GM19023 (cell line): ENCODE measurements around the gene PDE8A.

Experiments used
- ATAC-seq: cut with Tn5 transposase; IDR thresholded peaks from one replicate; pipeline ENCODE4 v1.9.1; 2021; ENCODE audit warnings: mild to moderate bottlenecking, moderate library complexity; ENCODE audit not compliant: unreplicated experiment

The PDE8A gene, protein sequence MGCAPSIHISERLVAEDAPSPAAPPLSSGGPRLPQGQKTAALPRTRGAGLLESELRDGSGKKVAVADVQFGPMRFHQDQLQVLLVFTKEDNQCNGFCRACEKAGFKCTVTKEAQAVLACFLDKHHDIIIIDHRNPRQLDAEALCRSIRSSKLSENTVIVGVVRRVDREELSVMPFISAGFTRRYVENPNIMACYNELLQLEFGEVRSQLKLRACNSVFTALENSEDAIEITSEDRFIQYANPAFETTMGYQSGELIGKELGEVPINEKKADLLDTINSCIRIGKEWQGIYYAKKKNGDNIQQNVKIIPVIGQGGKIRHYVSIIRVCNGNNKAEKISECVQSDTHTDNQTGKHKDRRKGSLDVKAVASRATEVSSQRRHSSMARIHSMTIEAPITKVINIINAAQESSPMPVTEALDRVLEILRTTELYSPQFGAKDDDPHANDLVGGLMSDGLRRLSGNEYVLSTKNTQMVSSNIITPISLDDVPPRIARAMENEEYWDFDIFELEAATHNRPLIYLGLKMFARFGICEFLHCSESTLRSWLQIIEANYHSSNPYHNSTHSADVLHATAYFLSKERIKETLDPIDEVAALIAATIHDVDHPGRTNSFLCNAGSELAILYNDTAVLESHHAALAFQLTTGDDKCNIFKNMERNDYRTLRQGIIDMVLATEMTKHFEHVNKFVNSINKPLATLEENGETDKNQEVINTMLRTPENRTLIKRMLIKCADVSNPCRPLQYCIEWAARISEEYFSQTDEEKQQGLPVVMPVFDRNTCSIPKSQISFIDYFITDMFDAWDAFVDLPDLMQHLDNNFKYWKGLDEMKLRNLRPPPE

DNA sequence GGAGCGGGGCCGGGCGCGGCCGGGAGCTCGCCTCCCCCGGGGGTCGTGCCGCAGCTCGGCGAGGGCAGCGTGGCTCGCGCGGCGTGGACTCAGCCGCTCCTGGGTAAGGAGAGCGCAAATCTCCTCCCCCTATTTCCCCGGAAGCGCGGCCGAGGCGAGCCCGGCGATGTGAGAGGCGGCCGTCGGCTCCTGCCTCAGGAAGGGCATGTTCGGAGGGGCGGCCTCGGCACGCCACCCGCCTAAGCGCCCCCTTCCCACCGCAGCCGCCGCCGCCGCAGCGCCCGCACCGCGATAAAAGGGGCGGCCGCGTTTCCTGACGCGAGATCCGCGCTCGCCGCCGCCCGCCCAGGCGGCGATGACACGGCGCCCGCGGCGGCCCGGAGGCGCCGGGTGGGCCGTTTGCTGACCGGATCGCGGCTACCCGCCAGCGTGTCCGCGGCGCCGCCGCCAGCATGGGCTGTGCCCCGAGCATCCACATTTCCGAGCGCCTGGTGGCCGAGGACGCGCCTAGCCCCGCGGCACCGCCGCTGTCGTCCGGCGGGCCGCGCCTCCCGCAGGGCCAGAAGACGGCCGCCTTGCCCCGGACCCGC, at the start of gene PDE8A:
Gene PDE8A, plus strand, starts transcription at position 146 of the 590 bp plus-strand sequence. Its CDS starts 307 bp downstream, at position 453.
- peak; percentile 22 for ATAC-seq

DNA sequence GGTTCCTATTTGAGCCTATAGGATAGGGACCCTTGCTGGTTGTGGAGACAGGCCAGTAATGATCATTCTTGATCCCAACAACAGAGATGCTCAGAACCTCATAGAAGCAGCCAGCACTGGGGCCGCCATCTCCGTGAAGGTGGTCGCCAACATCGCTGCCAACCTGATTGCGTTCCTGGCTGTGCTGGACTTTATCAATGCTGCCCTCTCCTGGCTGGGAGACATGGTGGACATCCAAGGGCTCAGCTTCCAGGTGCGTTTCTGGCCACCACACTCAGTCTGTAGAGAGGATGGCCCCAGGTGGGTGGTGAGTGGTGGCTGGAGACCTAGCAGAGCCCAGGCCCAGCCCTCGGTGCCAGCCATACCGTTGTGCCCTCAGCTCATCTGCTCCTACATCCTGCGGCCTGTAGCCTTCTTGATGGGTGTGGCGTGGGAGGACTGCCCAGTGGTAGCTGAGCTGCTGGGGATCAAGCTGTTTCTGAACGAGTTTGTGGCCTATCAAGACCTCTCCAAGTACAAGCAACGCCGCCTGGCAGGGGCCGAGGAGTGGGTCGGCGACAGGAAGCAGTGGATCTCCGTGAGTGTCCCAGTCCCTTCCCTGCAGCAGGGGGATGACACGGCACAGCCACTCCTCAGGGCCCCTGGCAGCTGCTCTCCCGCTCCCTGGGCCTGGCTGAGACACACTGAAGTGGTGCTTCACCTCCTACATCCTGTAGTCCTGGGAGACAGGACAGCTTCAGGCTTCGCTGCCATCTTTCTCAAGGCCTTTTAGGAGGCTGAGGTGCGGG, 46.5 kb upstream of the PDE8A start:
- ATAC-seq: no peak

DNA sequence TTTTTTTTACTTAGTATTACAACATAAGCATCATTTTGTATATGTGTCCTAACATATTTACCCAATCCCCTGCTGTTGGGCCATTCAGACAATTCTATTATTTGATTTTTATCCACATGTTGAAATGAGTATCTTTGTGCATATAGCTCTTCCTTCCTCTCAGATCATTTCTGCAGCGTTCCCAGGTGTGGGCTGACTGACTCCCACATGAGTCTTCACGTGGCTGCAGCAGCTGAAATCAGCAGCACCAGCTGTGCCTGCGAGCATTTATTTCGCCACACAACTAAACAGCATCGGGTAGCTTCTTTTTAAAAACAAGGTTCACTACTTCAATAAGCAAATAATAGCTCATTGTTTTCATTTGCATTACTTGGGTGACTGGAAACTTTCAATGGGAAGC, 44.5 kb upstream of the PDE8A start:
- ATAC-seq: no peak

DNA sequence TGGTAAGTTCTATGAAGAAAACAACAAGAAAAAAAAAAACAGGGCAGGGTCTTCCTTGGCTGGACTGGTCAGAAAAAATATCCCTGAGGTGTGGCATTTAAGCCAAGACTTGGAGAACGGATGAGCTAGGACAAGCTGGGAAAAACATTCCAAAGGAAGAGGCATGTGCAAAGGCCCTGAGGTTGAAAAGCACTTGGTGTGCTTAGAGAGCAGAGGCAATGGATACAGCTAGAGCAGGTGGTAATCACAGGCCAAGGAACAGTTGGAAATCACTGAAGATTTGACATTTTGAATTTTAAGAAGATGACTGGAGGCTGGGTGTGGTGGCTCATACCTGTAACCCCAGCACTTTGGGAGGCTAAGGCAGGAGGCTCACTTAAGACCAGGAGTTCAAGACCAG, 42.9 kb upstream of the PDE8A start:
- no peak for ATAC-seq

DNA sequence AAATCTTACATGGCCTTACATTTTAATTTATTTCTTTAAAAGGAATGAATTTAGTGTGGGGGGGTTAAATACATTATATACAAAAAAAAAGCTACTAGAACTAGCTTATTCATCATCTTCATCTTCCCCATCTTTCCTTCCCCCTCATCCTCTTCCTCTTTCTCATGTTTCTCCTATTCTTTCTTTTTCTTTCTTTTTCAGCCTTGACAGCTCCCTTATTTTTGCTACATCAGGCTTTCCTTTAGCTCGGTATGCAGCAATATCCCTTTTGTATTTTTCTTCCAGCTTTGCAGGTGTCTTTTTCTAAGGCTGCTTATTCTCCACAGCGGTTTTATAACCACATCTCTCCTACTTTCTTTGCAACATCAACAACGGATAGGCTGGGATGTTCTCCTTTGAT, 41.3 kb upstream of the PDE8A start:
- ATAC-seq: no peak

DNA sequence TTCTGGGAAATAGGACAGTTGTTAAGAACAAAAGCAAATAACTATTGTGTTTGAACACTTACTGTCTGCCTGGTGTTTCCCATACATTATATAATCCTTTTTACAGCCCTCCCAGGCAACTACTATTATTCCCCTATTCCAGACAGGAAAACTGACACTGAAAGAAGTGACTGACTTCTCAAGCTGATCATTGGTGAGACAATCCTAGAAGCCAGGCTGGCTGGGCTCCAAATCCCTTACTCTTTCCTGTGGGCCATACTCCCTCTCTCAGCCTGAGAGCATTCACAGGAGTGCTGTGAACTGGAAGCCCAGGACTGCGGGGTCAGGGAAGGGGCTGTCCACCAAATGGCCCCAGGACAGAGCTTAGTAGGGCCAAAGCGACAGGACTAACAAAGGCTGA, 39.2 kb upstream of the PDE8A start:
- ATAC-seq: no peak

DNA sequence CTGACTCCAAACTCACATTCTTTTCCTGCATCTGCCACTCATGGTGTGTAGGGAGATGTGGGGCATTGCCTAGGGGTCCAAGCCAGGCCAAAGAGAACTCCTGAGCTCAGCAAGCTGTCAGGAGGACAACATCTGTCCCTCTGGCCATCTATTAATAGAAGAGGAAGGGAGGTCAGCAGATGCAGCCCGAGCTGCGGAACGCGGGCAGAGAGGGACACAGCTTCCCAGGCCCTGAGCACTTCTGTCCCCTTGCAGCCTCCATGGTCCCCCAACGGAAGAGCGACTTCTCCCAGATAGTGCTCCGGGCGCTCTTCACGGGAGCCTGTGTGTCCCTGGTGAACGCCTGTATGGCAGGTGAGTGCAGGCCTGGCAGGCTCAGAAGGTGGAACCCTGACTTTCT, 37.3 kb upstream of the PDE8A start:
- ATAC-seq: no peak

DNA sequence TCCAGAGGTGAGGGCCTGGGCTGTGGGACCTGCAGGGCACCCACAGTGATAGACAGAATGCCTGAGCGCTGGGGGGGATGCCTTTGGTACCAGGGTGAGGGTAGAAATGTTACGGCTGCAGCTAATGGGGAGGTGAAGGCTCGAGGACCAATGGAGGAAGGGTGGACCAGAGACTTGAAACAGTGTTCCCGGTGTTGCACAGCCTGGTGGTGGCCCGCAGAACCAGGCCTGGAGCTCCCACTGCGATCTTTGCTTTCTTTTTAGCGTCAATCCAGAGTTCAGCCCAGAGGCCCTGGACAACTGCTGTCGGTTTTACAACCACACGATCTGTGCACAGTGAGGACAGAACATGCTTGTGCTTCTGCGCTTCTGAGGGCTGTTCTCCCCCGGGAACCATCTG, 36.8 kb upstream of the PDE8A start:
- ATAC-seq: no peak

DNA sequence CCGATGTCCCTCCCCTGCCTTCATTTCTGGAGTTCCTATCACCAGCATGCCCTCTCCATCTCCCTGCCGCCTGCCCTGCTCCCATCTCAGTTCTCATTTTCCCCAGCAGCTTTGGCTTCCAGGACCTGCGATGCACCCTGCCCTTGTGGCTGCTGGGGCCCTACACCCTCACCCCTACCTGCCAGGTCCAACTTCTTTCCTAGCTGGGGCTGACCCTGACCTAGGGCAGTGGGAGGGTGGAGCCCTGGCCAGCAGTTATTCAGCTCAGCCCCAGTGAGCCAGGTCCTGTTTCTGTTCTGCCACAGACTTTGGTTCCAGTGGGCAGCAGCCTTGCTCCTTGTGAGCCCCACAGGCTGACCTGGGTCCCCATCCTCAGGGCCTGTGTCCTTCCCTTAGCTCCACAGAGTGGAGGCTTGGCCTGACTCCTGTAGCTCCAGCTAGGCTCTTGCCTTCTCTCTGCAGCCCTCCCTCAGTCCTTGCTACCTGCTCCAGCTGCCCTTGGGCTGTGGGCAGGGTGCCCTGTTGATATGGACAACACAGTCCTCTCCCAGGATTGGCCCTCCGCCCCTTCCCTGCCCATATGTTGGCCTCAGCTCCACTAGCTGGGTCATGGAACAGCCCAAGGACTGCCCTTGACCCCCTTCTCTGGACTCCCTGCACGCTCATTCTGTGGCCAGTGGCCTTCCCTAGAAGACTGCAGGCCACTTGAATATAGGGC, 34.7 kb upstream of the PDE8A start:
- no peak for ATAC-seq

DNA sequence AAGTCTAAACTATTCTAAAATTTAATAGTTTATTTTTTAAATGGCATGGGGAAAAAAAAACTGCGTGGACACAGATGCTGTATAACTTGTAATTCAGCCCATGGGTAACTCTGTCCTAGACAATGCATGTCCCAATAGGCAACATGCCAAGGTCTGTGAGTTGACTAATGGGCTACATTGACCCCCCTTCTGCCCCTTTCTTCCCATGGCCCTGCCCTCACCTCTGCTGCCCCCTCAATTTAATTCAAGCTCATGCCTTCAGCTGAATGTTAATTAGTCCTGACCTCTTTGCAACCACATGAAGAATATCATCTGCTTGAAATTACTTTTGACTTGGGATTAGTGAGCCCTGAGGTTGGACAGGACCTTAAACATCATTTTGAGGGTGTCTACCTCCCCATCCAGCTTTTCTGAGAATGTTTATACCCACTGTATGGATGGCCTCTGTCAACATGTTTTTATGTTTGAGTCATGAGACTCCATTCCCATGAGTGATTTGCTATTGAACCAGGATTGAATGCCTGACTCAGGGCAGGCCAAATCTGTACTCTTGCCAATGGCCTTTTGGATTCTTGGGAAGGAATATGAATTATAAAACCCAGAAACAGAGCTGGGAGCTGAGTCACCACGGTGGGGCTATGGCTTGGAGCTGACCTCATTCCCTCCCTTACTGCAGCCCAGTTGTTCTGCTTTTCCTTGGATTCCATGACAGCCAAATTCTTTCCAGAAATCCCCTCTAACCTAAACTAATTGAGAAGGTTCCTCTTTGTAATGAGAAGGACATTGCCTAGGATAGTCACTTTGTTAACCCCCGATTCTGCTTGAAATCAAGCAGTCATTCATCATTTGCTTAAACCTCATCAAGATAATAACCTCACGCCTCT, 33.5 kb upstream of the PDE8A start:
- no peak for ATAC-seq

DNA sequence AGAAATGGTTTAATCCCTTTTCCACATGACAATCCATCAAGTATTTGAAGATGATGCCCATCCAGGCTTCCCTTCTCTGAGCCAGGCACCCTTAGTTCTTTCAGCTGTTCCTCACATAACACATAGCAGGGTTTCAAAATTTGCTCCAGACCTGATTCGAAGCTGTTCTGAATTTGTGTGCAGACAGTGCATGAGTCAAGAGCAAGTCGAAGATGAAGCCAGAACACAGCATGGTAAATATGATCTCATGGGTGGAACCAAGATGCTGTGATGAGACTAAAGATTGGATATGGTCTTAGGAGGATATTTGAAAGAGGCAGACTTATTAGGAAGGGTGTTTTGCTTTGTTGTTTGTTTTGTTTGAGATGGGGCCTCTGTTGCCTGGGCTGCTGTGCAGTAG, 32.6 kb upstream of the PDE8A start:
- ATAC-seq: no peak

DNA sequence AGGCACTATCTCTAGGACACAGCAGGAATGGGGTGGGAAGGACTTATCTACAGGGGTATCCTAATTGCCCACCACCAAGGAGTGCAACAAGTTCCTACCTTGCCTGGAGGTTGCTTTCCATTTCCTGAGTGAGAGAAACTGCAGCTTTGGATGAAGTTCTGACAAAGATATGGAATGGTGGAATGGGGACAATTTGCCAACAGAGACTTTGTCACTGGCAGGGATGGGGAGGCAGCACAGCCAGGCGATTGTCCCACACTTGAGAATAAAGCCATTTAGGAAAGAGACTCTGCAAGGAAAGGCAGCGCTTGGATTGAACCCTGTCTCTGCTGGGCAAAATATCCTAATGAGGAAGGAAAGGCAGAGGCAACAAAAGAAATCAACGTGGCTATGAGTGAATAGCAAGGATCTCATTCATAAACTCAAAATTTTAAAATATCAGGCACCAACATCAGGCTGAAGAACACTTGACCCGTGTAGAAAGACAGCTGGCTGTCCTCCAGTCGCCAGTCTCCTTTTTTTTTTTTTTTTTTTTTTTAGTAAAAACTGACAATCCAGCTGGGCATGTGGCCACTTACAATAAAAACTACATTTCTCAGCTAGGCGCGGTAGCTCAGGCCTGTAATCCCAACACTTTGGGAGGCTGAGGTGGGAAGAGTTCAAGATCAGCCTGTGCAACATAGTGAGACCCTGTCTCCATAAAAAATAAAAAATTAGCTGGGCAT, 31.6 kb upstream of the PDE8A start:
- ATAC-seq: no peak

DNA sequence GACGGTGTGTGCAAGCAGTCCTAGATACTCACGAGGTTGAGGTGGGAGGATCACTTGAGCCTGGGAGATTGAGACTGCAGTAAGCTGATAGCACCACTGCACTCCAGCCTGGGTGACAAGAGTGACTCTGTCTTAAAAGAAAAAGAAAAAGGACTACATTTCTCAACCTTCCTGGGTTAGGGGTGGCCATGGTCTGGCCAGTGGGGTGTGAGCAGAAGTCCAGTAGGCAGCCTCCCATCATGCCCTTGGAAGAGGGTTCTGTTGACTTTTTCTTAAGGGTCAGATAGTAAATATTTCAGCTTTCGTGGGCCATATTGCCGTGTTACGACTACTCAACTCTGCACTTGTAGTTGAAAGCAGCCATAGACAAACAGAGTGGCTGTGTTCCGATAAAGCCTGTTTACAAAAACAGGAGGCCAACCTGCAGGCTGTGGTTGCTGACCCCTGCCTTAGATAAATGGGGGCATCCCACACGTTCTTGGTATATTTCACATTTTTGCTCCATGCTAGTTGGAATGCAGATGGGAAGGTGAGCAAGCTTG, 31.0 kb upstream of the PDE8A start:
- no peak for ATAC-seq

DNA sequence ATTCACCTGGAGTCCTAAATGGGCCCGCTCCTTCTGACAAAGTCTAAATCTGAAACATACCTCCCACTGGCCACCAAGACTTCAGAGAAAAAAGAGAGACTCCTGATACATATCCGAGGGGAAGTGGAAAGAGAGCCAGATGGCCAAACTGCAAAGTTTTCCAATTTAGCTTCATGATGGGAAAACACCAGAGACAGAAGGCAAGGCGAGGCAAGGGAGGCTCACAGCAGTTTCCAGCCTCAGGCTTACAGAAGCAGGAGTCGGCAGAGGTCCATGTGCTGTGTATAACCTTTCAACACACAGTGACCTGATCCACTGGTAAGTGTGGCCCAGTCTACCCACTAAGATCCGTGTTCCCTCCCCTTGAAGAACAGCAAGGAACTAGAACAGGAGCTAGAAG, 29.9 kb upstream of the PDE8A start:
- ATAC-seq: no peak

DNA sequence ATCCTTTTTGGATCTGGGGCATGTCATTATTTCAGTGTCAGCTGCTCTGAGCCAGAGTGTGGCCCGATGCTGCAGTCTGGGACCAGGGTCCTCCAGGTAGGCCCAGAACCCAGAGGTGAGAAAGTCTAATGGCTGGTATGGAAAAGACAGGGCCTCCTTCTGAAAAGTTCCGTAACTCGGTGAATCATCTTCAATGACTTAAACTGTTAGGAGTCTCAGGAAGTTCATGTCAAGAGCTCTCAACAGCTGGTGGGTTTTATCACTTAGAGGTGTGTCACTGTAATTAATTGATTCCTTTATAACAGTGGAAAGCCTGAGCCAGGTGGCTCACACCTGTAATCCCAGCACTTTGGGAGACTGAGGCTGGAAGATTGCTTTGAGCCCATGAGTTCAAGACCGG, 28.5 kb upstream of the PDE8A start:
- no peak for ATAC-seq

DNA sequence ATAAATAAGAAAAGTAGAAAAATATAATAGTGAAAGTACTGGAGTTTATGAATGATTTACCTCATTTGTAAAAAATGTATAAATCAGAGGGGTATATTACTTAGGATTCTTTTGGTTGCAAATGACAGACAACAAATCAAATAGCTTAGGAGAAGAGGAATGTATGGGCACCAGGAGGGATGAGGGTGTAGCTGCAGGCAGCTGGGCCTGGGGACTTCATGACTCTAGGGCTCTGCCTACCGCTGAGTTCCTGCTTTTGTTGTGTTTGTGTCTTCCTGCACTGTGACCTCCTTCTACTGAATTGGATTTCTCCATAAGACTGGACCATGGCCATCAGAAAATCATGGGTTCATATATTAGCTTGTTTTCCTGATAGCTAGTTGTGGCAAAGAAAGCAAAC, 27.9 kb upstream of the PDE8A start:
- no peak for ATAC-seq

DNA sequence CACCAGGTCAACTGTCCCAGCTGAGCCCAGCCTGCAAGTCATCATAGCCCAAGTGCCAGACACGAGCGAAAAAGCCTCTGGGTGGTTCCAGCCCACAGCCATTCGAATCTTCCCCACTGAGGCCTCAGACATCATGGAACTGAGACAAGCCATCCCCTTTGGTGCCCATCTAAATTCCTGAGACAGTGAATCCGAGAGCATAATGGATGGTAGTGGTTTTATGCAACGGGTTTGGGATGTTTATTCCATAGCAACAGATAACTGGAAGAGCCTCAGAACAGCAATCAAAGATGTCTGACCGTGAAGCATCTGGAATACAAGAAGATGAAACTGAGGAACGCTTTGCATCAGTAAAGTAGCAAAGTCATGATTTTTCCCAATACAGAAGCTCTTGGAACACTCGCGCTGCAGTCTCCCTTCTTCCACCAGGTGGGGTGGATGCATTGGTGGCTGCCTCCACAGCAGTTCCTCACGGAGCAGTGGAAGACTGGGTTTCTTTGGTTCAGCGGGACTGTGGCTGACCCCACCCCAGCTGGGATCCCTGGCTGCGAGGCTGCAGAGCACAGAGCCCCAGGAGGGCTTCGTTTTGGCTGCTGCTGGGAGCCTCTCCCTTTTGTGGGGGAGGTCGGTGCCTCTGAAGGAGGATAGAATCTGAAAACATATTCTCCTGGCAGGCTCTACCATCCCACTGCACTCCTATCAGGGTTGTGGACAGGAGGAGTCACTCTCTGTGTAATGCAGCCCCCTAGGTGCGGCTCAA, 26.4 kb upstream of the PDE8A start:
- ATAC-seq: peak; percentile 63

DNA sequence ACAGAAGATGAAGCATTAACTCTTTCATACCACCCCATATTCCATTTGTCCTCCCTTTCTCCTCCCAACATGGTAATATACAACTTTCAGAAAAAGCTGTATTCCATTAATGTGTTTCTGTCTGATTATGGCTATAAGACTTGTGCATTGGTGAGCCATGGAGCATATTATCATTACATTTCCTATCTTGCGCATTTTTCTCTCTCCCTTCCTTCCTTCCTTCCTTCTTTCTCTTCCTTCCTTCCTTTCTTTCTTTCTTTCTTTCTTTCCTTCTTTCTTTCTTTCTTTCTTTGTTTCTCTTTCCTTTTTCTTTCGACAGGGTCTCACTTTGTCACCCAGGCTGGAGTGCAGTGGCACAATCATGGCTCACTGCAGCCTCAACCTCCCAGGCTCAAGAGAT, 25.5 kb upstream of the PDE8A start:
- no peak for ATAC-seq
